ENCODE data around the gene EMSY. TPM values are rescaled to one million over a fixed set of nuclear protein-coding genes. Genes with fewer than 3 reads are reported as not detected.

The EMSY gene
- total and polyA plus RNA-seq, 8 donors: 18.2 to 43.9 (median 36.9) TPM

GRCh38 chr11:76469141-76469540, 24.3 kb downstream of the EMSY start:
- Histone ChIP-seq H3K36me3 (peaks cover 0 to 54% of the 10 kb centered on the region in 2 donors), H3K27ac (no peak overlapping the region), H3K4me3 (no peak overlapping the region), H3K9me3 (no peaks in the 10 kb centered on the region), H3K27me3 (no peaks in the 10 kb centered on the region), H3K4me1 (no peaks in the 10 kb centered on the region)
- no peak for DNase-seq
- ATAC-seq: no peak
- no peak for TF ChIP-seq CTCF (IDR thresholded peaks at IDR 0.05)
- intact Hi-C loops (cut with DNase I): no loop called here

GRCh38 chr11:76471382-76471781, 26.6 kb downstream of the EMSY start:
- Histone ChIP-seq H3K36me3 (peaks cover 0 to 55% of the 10 kb centered on the region in 2 donors), H3K27me3 (no peaks in the 10 kb centered on the region), H3K9me3 (no peaks in the 10 kb centered on the region), H3K4me1 (no peaks in the 10 kb centered on the region), H3K4me3 (no peak overlapping the region), H3K27ac (no peak overlapping the region)
- intact Hi-C loops (cut with DNase I): no loop called here
- DNase-seq (no peak), ATAC-seq (no peak)
- no peak for TF ChIP-seq CTCF (IDR thresholded peaks at IDR 0.05)

- ATAC-seq: no peak
- Histone ChIP-seq H3K36me3 (peaks cover 0 to 48% of the 10 kb centered on the region in 2 donors), H3K4me1 (no peaks in the 10 kb centered on the region), H3K9me3 (peaks cover 0 to 2% of the 10 kb centered on the region in 2 donors), H3K27ac (no peak overlapping the region), H3K27me3 (no peaks in the 10 kb centered on the region), H3K4me3 (no peak overlapping the region)
- no peak for TF ChIP-seq CTCF (IDR thresholded peaks at IDR 0.05)
- intact Hi-C loops (cut with DNase I): no loop called here
- no peak for DNase-seq
Observed at GRCh38 chr11:76480241-76480640, 35.4 kb downstream of the EMSY start.

- ATAC-seq: no peak
- Histone ChIP-seq H3K9me3 (no peaks in the 10 kb centered on the region), H3K27me3 (no peaks in the 10 kb centered on the region), H3K27ac (no peak overlapping the region), H3K36me3 (peaks cover 0 to 34% of the 10 kb centered on the region in 2 donors), H3K4me1 (no peaks in the 10 kb centered on the region), H3K4me3 (no peak overlapping the region)
- intact Hi-C loops (cut with DNase I): no loop called here
- no peak for TF ChIP-seq CTCF (IDR thresholded peaks at IDR 0.05)
- DNase-seq: no peak
Observed at GRCh38 chr11:76491644-76492043, 46.8 kb downstream of the EMSY start.

GRCh38 chr11:76493040-76493439, 48.2 kb downstream of the EMSY start:
- Histone ChIP-seq H3K27ac (no peak overlapping the region), H3K36me3 (peaks cover 0 to 44% of the 10 kb centered on the region in 2 donors), H3K4me3 (no peak overlapping the region), H3K9me3 (no peaks in the 10 kb centered on the region), H3K4me1 (no peaks in the 10 kb centered on the region), H3K27me3 (no peaks in the 10 kb centered on the region)
- DNase-seq (no peak), ATAC-seq (no peak)
- no peak for TF ChIP-seq CTCF (IDR thresholded peaks at IDR 0.05)
- intact Hi-C loops (cut with DNase I): no loop called here

Measured in left lung (tissue), 10 donors.